Esophagus squamous epithelium (tissue), 4 donors: Measurements from ENCODE around the gene REELD1.

Experiments used
- POLR2A ChIP-seq, 4 donors: fragments of 450-650 bp; IDR thresholded peaks; one replicate each; pipeline ENCODE4 v1.6.1; 2017; ENCODE audit warnings: antibody characterized with exemption in 4 of 4, mild to moderate bottlenecking in 4 of 4, moderate library complexity in 3 of 4
- TF ChIP-seq, protein P1 (sequence below), 6 experiments: fragments of 450-650 bp in 4 of 6; fragments of 200-600 bp in 2 of 6; sonication (generic) in 2 of 6; IDR thresholded peaks; one replicate each; pipeline ENCODE4 v1.5.1; 2016 to 2019; ENCODE audit warnings: antibody characterized with exemption in 6 of 6, mild to moderate bottlenecking in 4 of 6, moderate library complexity in 4 of 6

DNA sequence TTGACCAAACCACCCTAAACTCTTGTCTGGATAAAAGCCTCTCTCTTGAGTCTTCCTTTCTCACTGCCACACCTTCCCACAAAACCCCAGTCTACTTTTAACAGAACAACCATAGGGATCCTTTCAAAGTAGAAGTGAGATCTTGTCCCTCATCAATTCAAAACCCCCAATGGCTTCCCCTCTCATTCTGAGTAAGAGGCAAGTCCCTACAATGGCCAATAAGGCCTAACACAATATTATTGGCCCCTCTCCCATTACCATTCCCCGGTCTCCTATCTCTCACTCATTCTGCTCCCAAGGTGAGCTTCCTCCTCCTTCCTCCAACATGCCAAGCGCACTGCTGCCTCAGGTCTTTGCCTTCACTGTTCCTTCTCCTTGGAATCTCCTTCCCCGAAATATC, 57.1 kb downstream of the REELD1 start:
- TF ChIP-seq POLR2A (IDR thresholded peaks at IDR 0.05): no peak
- TF ChIP-seq, protein P1, sequence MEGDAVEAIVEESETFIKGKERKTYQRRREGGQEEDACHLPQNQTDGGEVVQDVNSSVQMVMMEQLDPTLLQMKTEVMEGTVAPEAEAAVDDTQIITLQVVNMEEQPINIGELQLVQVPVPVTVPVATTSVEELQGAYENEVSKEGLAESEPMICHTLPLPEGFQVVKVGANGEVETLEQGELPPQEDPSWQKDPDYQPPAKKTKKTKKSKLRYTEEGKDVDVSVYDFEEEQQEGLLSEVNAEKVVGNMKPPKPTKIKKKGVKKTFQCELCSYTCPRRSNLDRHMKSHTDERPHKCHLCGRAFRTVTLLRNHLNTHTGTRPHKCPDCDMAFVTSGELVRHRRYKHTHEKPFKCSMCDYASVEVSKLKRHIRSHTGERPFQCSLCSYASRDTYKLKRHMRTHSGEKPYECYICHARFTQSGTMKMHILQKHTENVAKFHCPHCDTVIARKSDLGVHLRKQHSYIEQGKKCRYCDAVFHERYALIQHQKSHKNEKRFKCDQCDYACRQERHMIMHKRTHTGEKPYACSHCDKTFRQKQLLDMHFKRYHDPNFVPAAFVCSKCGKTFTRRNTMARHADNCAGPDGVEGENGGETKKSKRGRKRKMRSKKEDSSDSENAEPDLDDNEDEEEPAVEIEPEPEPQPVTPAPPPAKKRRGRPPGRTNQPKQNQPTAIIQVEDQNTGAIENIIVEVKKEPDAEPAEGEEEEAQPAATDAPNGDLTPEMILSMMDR (IDR thresholded peaks at IDR 0.05): no peak
